NCI-H187 (cell line): ENCODE measurements around the gene GLRA2.

Source experiments
- DNase-seq, 2 experiments: peaks; one replicate each; lab custom pipeline; 2025; lab: John Stamatoyannopoulos, UW

Gene GLRA2

DNA sequence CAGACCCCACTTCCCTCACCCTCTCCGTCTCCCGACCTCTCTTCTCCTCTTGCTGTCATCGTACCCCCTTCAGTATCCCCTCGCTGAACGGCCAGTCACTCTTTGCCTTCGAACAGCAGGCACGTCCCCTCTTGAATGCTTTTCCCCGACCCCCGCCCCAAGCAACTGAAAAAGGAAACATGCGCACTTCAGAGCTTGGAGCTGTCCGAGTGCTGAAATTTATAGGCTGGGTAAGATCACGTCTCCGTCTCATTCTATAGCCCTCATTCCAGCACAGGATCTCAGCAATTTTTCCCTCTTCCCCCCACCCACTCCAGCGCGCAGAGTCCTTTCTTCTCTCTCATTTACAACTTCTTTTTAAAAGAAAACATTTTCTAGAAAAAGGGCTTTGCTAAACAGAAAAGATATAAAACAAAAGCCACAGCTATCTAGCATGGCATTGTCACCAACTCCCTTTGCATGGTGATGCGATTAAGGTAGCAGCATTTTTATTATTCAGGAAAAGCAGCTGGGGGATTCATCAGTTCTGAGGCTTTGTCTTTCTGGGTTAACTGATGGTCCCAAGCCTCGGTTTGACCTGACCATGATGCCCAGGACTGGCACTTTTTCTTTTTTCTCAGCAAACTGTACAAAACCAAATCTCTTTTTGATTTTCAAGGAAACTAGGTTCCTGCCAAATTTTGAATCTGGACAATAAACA lies at the start of gene GLRA2:
TSS of gene GLRA2 (plus strand) at position 247 of the 700 bp plus-strand sequence. CDS start 522 bp downstream, outside the sequence.
- no peak for DNase-seq

DNA sequence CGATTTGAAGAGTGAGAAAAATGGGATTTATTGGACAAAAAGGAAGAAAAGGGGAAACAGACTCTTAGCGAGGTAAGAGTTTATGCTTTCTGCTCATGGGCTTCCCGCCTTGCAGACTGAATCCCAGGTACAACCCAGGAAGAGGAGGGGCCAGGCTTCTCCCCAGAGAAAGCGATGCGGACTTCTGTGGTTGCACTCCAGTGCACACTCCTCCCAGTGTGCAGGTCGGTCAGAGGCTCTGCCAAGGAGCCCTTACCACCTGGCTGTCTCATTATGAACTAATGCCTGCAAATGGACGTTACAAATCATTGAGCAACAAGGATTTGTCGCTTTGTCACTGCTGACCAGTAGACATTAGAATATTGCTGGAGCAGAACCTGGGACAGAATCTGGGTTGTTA lies 39.9 kb upstream of the GLRA2 start:
- no peak for DNase-seq

DNA sequence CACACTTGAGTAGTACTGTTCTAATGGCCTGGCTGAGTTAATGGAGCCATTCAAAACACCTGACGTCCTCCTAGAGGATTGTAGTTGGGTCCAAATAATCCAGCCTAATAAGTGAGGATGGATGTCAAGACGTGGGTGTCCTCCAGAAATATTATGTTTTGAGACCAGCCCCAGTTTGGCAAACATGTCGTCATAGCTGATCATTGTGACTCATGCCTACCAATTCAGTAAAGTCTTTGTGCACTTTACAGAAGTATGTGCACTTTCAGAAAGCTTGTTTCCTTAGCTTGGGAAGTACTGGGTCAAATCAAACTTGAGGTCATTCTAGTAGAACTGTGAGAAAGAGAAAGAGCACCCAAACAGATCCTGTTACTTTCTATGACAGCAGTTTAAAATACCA lies 37.6 kb upstream of the GLRA2 start:
- no peak for DNase-seq

DNA sequence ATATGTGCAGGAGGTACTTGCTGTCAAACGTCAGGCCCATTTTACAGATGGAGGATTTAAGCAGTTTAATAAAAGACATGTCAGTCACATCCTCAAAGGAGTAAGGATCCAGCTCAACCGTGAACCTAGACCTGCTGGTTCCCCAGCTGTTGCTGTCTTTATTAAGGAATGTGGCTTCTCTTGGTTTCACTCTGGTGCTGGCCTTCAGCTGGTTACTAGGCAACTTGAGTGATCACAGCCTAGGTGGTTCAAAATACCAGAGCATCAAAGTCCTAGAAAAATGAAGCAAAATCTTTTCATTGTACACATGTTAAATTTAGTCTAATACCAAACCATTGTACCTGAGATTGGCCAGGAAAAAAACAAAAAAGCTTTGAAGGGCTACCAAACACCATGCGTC lies 32.7 kb upstream of the GLRA2 start:
- no peak for DNase-seq

DNA sequence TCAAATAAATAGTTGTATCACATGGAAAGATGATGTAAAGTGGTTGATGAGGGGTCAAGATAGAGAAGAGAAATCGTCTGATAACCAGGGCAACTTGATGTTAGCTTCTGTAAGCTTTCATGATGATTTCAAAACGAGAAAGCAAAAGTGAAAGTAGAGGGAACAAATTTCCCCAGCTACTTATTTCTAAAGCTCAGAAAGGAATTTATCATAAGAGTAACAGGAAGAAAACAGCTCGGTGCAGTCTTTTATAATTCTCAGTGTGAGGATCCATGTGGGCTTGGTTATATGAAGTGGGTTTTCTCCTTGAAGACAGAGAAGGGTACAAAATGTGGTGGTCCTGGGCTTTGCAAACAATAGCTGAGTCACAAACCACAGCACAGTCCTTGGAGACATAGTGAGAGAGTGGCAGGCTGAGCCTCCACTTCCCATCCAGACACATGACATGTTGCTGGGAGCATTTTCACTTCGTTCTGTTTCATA lies 32.1 kb upstream of the GLRA2 start:
- DNase-seq = no peak

DNA sequence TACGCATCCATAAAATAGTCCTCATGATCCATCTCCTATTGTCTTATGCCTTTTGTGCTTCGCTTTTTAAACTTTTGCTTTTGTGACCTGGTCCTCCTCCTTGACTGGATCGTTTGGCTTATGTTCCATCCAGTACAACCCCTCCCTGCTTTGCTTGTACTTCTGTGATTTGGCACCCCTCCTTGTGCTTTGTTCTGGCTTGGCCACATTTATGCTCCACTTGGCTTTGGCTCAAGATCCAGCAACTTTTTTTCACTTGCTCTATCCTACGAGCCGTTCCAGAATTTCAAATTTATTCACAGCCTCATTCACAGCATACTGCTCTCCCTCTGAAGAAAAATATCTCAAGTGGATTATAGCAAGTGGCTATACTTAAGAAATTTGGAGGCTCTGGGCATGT lies 28.0 kb upstream of the GLRA2 start:
- no peak for DNase-seq

DNA sequence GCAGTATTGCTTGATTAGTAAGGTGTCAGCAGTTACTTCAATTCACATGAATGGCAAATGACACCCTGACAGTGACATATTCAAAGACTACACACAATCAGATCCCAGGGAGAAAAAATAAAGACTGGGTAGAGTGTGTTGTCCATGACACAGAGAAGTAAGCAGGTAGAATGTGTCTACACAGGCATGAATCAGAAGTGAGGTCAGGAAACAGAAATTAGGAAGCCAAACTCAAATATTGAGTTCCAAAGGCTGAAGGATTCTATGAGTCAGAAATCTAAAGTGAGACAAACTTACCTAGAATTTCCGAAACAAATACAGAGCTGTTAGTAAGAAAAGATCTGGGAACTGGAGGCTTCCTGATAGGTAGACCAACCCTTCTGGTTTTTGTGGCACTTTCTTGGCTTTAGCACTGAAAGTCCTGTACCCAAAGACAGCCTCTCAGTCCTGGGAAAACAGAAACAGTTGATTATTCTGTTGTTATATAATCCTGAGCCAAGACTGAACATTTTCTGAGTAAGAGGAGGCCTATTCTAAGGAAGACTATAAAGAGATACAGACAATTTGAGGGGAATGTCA lies 24.3 kb upstream of the GLRA2 start:
- no peak for DNase-seq

DNA sequence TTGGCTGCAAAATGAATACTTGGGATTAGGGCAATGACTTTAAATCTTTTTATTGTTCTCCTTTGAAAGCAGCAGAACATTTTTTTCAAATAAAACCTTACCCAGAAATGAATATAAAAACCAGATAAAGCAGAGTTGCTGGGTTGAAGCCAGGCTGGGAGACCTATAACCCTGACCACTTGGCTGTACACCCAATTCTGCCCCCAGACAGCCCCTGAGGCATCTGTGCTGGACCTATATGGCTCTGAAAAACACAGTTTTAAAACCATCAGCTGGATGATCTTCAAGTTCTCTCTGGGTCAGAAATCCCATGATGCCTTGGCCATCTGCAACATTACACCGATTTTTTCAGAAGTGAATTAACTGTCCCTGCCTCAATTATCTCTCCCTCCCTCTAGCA lies 23.7 kb upstream of the GLRA2 start:
- no peak for DNase-seq

DNA sequence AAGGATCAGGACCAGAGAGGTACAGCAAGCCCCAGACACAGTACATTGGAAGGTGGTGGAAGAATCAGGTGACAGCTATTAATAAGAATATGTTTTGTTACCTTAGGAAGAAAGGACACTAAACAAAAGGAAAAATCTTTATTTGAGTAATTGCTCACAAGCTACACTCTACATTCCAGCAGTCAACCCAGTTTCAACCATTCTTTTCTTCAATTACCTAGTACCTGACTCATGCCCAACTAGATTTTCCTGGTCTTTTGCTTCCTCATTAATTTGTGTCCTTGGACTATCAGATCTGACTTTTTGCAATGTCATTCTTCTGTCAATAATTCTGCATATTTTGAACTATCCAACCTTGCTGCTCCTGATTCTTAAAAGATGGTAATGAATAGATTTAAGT lies 22.5 kb upstream of the GLRA2 start:
- no peak for DNase-seq

DNA sequence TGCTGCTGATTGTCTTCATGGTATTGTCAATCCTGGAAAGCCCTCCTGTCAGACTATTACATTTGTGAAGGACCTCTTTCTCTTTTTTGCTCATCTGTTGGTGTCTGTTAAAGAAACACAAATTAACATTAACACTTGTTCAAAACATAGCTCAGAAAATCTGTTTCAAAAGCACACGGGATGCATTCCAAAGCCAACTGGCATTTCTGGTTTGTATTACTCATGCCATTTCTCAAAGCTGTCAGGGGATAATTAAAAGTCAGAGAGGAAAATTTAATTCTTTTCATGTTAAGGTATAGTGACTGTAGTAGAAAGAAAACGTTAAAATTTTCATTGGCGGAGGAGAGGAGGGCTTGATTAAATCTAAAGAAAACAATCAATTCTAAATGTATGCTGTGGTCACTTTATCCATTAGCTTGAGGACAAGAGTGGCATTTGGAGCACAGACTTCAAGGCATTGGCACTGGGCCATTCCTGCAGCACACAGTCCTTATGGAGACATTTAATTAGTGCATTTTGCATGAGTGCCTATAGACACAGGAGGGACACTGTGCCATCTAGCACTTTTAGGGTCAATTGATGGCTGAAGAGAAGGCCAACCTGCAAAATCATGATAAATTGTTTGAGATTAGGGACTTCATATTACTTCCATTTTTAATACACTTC lies 21.2 kb upstream of the GLRA2 start:
- no peak for DNase-seq

DNA sequence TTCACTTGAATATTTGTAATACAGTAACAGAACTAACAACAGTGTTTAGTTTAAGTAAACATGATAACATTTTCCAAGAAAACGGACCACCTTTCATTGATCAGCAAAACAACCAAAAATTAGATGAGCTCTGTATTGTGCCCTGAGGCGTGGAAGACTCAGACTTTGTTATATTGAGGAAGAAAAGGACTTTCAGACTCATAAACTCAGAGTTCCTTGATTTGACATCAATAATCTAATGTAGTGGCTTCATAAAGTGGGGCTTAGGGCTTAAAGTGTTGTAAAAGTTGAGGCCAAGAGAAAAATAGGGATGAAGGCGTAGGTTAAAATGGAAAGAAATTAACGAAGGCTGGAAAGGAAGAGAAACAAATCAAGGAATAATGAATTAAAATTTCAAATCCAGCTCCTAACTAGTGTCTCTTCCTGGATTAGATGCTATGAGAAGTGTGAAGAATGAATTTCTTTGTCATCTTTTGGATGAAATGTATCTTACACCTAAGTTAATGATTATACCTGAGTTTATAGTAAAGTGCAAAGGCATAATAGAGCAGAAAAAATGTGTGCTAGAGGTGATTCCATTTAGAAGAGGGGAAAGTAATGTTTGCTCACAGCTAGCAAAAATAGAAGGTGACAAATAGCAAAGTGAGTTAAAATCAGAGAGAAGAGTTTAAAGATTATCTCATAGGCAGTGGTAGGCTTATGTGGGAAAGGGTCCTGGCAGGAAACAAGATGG lies 19.8 kb upstream of the GLRA2 start:
- DNase-seq = no peak

DNA sequence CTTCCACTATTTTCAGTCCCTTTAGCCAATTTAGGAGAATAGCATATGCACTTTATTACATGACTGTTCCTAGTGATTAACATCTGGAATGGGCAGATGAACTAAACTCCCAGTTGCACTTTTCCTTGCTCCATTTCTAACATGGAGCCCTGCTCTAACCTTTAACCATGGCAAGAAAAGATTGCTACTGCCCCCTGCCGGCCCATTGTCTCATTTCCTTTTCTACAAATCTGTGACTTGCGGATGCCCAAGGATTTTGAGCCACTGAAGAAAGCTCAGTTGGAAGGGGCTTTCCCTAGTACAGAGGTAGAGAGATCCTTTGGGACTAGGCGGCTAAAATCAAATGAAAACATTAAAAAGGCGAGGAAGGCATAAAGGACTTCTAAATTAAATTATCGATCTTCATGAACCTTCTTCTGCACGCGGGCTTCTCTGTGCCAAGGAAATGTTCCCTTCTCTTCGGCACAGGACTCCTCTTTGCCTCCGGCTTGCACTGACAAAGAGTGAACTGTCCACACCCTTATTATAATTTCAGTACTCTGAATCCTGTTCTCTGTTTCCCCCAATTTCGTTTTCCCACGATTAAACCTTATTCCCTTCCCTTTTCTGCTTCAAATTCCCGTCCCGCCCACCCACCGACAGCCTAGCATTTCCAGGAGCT lies 577 bp upstream of the GLRA2 start:
- DNase-seq = peak; percentile 5 to 28

DNA sequence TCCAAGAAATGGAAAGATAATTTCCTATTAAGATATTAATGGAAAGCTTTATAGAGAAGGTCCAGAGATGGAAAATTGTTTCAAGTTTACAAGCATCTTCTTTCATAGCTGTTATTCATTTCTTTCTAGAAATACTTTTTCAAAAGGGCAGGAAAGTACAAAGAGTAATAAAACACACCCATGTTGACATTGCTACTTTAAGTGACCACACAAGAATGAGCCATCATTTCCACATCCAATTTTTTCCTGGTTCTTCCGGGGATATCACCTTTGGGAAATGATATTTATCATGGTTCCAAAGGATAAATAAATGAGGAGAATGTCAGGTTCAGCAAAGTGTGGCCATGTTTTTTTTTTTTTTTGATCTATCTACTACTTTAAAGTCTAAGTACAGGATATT lies 4.5 kb downstream of the GLRA2 start:
- DNase-seq = no peak

DNA sequence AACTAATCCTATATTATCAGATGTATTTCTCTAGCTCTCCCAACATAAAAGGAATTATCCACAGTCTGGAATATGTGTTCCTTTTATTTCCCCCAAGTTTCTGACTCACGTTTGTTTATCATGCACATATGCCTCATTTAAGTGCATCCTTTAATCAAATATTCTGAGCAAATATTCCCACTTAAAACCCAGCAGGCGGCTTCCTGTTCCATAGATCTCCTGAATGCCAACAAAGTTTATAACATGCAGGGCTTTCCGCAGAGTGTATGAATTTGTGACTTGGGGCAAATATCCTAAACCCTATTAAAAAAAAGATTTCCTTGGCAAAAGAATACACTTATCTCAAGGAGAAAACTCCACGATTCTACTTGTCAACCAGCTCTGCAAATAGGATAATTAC lies 16.9 kb downstream of the GLRA2 start:
- DNase-seq = no peak

DNA sequence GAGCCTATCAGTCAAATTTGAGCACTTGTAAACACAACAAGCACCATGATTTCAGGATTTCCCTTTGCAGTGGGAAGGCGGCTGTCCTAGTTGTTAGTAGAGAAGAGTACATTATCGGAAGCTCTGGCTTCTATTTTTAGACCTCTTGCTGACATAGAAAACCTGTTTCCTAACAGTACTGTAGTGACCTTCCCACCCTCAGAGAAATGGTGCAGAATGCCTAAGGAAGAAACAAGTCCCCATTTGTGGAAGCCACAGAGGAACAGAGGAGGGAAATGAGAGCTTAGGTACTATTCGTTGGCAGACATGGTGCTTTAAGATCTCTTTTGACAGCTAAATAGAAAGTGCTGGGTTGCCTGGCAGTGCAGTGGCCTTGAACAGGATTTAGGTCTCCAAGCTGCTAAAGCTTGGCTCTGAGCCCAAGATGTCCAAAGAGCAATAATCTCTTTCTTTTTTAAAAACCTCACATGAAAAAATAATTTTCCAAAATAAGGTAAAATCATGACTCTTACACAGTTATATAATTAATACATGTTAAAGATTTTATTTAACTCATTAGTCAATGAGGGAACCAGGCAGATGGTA lies 24.9 kb downstream of the GLRA2 start:
- DNase-seq = no peak

DNA sequence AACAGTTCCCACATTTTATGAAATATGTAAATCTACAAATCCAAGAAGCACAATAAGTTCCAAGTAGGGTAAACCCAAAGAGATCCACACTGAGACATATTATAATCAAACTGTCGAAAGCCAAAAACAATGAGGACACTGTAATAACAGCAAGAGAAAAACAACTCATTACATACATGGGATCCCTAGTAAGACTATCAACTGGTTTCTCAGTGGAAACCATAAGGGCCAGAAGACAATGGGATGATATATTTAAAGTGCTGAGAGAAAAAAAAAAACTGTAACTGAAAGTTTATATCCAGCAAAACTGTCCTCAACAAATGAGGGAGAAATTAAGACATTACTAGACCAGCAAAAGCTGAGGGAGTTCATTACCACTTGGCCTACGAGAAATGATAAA lies 34.7 kb downstream of the GLRA2 start:
- DNase-seq = no peak

DNA sequence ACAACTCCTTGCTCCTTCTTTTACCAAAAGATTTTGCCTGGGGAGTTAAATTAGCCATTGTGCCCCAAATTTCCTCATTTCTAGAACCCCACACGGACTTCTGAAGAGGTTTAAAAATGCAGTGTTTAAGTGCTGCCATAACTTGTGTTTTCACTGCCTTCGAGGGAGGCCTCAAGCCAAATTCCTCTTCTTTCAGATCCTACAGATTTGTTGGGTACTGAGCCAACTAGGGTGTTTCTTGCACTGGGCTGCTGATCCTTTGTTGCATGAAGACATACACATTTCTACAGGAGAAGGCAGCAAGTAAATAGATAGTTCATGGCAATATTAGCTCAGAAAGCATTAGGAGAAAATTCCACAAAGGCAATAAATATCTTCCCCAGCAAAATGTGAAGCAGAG lies 43.8 kb downstream of the GLRA2 start:
- DNase-seq = no peak

DNA sequence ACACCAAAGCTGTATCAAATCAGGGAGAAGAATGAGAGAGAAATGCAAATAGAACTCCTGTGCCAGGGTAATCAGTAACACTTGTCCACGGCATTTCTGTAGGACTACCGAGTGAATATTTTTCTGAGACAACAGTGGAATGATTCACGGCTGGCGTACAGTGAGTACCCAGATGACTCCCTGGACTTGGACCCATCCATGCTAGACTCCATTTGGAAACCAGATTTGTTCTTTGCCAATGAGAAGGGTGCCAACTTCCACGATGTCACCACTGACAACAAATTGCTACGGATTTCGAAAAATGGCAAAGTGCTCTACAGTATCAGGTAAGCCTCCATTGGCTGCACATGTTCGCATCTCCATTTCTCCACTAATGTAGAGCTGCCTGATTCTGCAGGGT lies 51.7 kb downstream of the GLRA2 start:
- DNase-seq = no peak

DNA sequence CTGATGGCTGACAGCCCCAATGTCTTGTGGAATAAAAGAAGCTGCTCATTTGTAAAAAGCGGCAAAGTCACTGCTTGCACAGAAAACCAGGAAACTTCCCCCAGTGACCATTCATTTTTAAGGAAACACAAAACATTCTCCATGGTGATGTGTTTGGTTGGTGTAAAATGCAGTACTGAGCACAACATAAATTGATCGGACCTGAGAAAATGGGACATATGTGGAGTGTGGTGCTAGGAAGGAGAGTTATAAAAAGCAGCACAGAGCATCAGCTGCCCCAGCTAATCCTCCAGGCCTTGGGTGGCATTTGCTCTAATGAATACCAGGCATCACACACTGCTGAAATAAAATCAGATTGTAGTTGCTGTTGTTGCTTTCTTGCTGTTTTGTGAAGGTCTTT lies 55.2 kb downstream of the GLRA2 start:
- no peak for DNase-seq

DNA sequence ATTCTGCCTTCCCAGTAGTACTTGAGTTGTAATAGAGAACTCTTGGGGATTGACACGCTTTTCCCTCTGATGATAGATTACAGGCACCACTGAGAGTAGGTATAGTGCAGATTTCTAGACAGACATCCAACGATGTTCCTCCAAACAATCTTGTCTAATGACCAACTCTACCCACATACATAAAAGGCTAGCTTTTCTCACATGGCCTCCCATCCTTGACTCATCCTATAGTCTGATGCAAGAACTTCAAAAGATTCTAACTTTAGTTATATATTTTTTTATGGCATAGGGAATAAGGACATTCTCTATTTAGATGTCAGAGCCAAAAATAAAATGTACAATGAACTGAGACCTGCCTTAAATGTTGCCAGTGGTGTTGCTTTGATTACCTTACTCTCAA lies 60.9 kb downstream of the GLRA2 start:
- no peak for DNase-seq

DNA sequence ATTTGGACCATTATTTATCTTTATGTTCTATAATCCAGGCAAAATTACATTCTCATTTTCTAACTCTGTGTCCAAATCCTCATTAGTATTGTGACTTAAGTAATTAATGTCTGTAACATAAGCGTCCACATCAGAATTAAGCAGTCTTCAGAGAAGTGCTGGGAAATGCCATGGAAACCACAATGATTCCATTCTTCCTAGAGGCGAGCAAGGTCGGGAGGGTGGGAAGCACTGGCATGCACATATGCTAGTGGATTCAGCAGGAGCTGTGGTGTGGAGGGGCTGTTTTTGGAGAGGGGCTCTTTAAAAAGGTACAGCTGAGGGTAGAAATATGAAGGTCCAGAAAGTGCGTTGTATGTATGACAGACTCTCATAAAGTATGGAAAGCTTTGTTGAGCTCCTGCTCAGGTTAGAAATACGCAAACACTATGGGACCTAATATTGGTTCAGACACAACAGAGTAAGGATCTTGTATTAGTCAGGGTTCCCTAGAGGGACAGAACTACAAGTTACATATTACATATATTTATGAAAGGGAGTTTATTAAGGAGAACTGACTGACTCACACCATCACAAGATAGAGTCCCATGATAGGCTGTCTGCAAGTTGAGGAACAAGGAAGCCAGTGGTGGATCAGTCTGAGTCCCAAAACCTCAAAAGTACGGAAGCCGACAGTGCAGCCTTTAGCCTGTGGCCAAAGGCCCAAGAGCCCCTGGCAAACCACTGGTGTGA lies 61.5 kb downstream of the GLRA2 start:
- no peak for DNase-seq
